ENCODE results near the gene RMP24.

RMP24 gene

GRCh38 chr18:35950628-35950982 is 21.9 kb upstream of the RMP24 start (continued):
- TF ChIP-seq ELF1 (IDR thresholded peaks at IDR 0.05) (no peak), POLR2AphosphoS5 (IDR thresholded peaks at IDR 0.05; ENCODE audit: low read depth, low read length) (no peak)

DNA sequence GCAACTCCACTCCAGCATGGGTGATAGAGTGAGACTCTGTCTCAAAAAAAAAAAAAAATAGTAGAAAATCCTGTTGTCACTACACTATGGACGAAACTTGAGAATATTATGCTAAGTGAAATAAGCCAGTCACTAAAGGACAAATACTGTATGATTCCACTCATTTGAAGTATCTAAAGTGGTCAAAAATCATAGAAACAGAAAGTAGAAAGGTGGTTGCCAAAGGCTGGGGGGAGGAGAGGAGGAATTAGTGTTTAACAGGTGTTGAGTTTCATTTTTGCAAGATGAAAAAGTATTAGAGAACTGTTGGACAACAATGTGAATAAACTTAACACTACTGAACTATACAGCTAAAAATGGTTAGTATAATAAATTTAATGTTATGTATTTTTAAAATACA is 18.8 kb upstream of the RMP24 start:
- H3K4me1 ChIP-seq (ENCODE audit: control insufficient read depth in 1 of 2, insufficient read depth in 2 of 2, low read depth in 1 of 2, low read length in 1 of 2), result peaks cover 0 to 7% of the 10 kb centered on the region in 2 experiments; a peak in 1 of 4 replicates
- no peaks in the 10 kb centered on the region for H3K36me3 ChIP-seq (replicated peaks in 1 of 2; ENCODE audit: control insufficient read depth in 1 of 2, insufficient read depth in 2 of 2, low read length in 1 of 2)
- CTCF ChIA-PET, result no interaction called here
- H3K27ac ChIP-seq (ENCODE audit: low read depth in 2 of 2, low read length in 1 of 2), result no peak overlapping the region
- no peaks in the 10 kb centered on the region for H3K9me2 ChIP-seq
- H4K20me1 ChIP-seq (ENCODE audit: insufficient read depth), result no peaks in the 10 kb centered on the region
- H3K4me2 ChIP-seq, result no peak overlapping the region
- H3K27me3 ChIP-seq (ENCODE audit: insufficient read depth), result no peaks in the 10 kb centered on the region
- no peaks in the 10 kb centered on the region for H3K9me3 ChIP-seq
- WGBS (ENCODE audit: low lambda C conversion rate), result 77% methylated on average over 1 of the region's 1 CpG
- no peak overlapping the region for H3K4me3 ChIP-seq (ENCODE audit: low read depth in 2 of 2, low read length in 1 of 2)
- no peak overlapping the region for H2AFZ ChIP-seq (ENCODE audit: low read depth)
- no peak overlapping the region for H3K9ac ChIP-seq
- no peaks in the 10 kb centered on the region for H3K79me2 ChIP-seq (ENCODE audit: insufficient read depth)
- no peaks in the 10 kb centered on the region for H3F3A ChIP-seq (replicated peaks; ENCODE audit: insufficient read depth)
- TF ChIP-seq MAX (IDR thresholded peaks at IDR 0.05; ENCODE audit: low read depth) (no peak), POLR2AphosphoS5 (IDR thresholded peaks at IDR 0.05; ENCODE audit: low read depth, low read length) (no peak), TCF12 (IDR thresholded peaks at IDR 0.05) (no peak), NFIC (IDR thresholded peaks at IDR 0.05; ENCODE audit: borderline replicate concordance) (no peak), GABPA (IDR thresholded peaks at IDR 0.05; ENCODE audit: low read depth) (no peak), RAD21 (IDR thresholded peaks at IDR 0.05; ENCODE audit: low read length) (no peak), USF1 (IDR thresholded peaks at IDR 0.05; ENCODE audit: borderline replicate concordance, low read depth) (no peak), RFX5 (IDR thresholded peaks at IDR 0.05; ENCODE audit: low read length) (no peak), CHD2 (IDR thresholded peaks at IDR 0.05; ENCODE audit: low read length, partially characterized antibody) (no peak), FOSL2 (IDR thresholded peaks at IDR 0.05; ENCODE audit: borderline replicate concordance, low read depth) (no peak), NRF1 (IDR thresholded peaks at IDR 0.05; ENCODE audit: low read depth, low read length) (no peak), USF2 (IDR thresholded peaks at IDR 0.05; ENCODE audit: borderline replicate concordance, low read depth, low read length) (no peak), IRF3 (IDR thresholded peaks at IDR 0.05; ENCODE audit: low read depth, low read length) (no peak), TAF1 (IDR thresholded peaks at IDR 0.05; ENCODE audit: borderline replicate concordance, low read depth, low read length) (no peak), RXRA (IDR thresholded peaks at IDR 0.05; ENCODE audit: borderline replicate concordance, low read depth) (no peak)
- TF ChIP-seq, protein P1, sequence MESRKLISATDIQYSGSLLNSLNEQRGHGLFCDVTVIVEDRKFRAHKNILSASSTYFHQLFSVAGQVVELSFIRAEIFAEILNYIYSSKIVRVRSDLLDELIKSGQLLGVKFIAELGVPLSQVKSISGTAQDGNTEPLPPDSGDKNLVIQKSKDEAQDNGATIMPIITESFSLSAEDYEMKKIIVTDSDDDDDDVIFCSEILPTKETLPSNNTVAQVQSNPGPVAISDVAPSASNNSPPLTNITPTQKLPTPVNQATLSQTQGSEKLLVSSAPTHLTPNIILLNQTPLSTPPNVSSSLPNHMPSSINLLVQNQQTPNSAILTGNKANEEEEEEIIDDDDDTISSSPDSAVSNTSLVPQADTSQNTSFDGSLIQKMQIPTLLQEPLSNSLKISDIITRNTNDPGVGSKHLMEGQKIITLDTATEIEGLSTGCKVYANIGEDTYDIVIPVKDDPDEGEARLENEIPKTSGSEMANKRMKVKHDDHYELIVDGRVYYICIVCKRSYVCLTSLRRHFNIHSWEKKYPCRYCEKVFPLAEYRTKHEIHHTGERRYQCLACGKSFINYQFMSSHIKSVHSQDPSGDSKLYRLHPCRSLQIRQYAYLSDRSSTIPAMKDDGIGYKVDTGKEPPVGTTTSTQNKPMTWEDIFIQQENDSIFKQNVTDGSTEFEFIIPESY (IDR thresholded peaks at IDR 0.05; ENCODE audit: borderline replicate concordance, low read depth), result no peak
- DNase-seq, result no peak
- POLR2A ChIA-PET, result no interaction called here
